ENCODE measurements around the gene MYRF. TPM values are rescaled to one million over a fixed set of nuclear protein-coding genes. Genes with fewer than 3 reads are reported as not detected.

MYRF gene
- total RNA-seq, 1 donor from 2014 or later, result 0.99 TPM

- H3K27ac Mint-ChIP-seq, result peak overlapping the region; percentile 99
- intact Hi-C loops (cut with micrococcal nuclease), result loop anchor here (2.0 to 5.0 kb wide), 3 partner anchors 42 to 362 kb away; partner anchors contain the start of genes FADS3, MYRF and SDHAF2
- peaks cover 69% of the 10 kb centered on the region for H3K4me1 Mint-ChIP-seq (ENCODE audit: low read depth)
- no peak for DNase-seq (ENCODE audit: low spot score)
- H3K4me3 Mint-ChIP-seq, result peak overlapping the region; percentile 96
- no peaks in the 10 kb centered on the region for H3K9me3 Mint-ChIP-seq
- no peaks in the 10 kb centered on the region for H3K27me3 Mint-ChIP-seq (ENCODE audit: insufficient read depth)
- H3K36me3 Mint-ChIP-seq (ENCODE audit: low read depth), result peaks cover 44% of the 10 kb centered on the region
These were observed 41.4 kb downstream of the MYRF start for GRCh38 chr11:61793829-61794204.

DNA sequence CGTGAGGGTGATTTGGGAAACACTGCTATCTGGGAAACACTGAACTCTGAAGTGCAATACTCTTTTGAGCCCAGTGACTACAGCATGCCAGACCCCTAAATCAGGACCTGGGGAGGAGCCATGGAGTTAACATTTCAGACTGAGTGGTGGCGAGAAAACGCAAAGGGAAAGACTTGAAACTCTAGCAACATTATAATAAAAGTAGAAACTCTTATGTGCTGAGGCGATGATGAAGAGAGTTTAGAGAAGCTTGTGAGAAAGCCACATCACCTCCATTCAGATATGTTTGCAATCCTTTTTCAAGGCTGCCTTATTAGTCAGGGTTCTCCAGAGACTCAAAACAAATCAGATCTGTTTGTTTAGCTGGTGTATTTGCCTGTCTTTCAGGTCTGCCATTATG, 42.1 kb downstream of the MYRF start:
- Mint-ChIP-seq H3K27me3 (ENCODE audit: insufficient read depth) (no peaks in the 10 kb centered on the region), H3K9me3 (no peaks in the 10 kb centered on the region), H3K4me3 (peak overlapping the region; percentile 69), H3K36me3 (ENCODE audit: low read depth) (peaks cover 44% of the 10 kb centered on the region), H3K27ac (no peak overlapping the region), H3K4me1 (ENCODE audit: low read depth) (peaks cover 66% of the 10 kb centered on the region)
- DNase-seq (ENCODE audit: low spot score), result no peak
- intact Hi-C loops (cut with micrococcal nuclease), result loop anchor here (5.0 kb wide), 2 partner anchors 42 to 362 kb away; partner anchors contain the start of genes MYRF and SDHAF2

GRCh38 chr11:61795459-61795858, 43.0 kb downstream of the MYRF start:
- Mint-ChIP-seq H3K27ac (no peak overlapping the region), H3K9me3 (no peaks in the 10 kb centered on the region), H3K4me1 (ENCODE audit: low read depth) (peaks cover 57% of the 10 kb centered on the region), H3K36me3 (ENCODE audit: low read depth) (peaks cover 39% of the 10 kb centered on the region), H3K4me3 (peak overlapping the region; percentile 69), H3K27me3 (ENCODE audit: insufficient read depth) (no peaks in the 10 kb centered on the region)
- intact Hi-C loops (cut with micrococcal nuclease), result loop anchor here (5.0 kb wide), 1 partner anchor 172 kb away; the partner anchor contains the start of gene FTH1
- no peak for DNase-seq (ENCODE audit: low spot score)

GRCh38 chr11:61795876-61796526, 43.6 kb downstream of the MYRF start:
- Mint-ChIP-seq H3K36me3 (ENCODE audit: low read depth) (peaks cover 41% of the 10 kb centered on the region), H3K27ac (peak overlapping the region; percentile 29), H3K27me3 (ENCODE audit: insufficient read depth) (no peaks in the 10 kb centered on the region), H3K9me3 (no peaks in the 10 kb centered on the region), H3K4me3 (no peak overlapping the region), H3K4me1 (ENCODE audit: low read depth) (peaks cover 57% of the 10 kb centered on the region)
- intact Hi-C loops (cut with micrococcal nuclease), result loop anchor here (5.0 kb wide), 1 partner anchor 171 kb away; the partner anchor contains the start of gene FTH1
- DNase-seq (ENCODE audit: low spot score), result no peak

DNA sequence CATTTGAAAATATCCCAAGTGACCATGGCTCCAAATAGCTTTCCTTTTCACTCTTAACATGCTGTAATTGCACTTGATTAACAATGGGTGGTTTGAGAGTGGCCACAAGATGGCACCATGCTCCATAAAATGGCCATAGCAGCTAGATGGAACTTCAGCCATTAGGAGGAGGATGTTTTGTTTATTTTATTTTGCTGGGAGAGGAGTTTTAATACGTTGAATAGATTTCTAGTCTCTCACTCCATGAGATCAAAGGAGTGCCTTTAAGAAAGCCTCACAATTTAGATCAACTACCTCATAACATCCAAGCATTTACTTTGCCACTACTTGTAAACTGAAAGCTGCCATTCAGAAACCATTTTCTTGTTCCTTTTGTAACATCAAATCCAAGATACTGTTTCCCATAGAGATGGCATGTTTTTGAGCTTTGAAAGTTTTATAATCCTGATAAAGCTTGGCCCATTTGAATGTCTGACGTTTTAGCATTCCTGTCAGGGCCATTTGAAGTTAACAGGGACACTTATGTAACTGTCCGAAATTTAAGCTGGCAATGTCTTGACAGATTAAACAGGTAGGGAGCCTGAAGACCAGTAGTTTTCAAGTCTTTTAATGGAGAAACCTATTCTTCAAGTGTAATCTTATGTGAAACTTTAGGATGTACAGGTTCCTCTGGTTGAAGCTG, 45.0 kb downstream of the MYRF start:
- peaks cover 39% of the 10 kb centered on the region for H3K36me3 Mint-ChIP-seq (ENCODE audit: low read depth)
- peaks cover 48% of the 10 kb centered on the region for H3K4me1 Mint-ChIP-seq (ENCODE audit: low read depth)
- intact Hi-C loops (cut with micrococcal nuclease), result loop anchor here (1.0 to 5.0 kb wide), 7 partner anchors 18 to 311 kb away; partner anchors contain the start of gene FTH1
- H3K27me3 Mint-ChIP-seq (ENCODE audit: insufficient read depth), result no peaks in the 10 kb centered on the region
- no peaks in the 10 kb centered on the region for H3K9me3 Mint-ChIP-seq
- H3K27ac Mint-ChIP-seq, result peak overlapping the region; percentile 62
- peak; percentile 60 for DNase-seq (ENCODE audit: low spot score)
- H3K4me3 Mint-ChIP-seq, result peak overlapping the region; percentile 20

- Mint-ChIP-seq H3K27me3 (ENCODE audit: insufficient read depth) (no peaks in the 10 kb centered on the region), H3K9me3 (no peaks in the 10 kb centered on the region), H3K4me3 (no peak overlapping the region), H3K36me3 (ENCODE audit: low read depth) (peaks cover 53% of the 10 kb centered on the region), H3K4me1 (ENCODE audit: low read depth) (peaks cover 36% of the 10 kb centered on the region), H3K27ac (no peak overlapping the region)
- intact Hi-C loops (cut with micrococcal nuclease), result loop anchor here (5.0 kb wide), 1 partner anchor 168 kb away; the partner anchor contains the start of gene FTH1
- DNase-seq (ENCODE audit: low spot score), result no peak
These were observed 47.3 kb downstream of the MYRF start for GRCh38 chr11:61799665-61800284.

GRCh38 chr11:61800331-61801281, 48.2 kb downstream of the MYRF start:
- DNase-seq (ENCODE audit: low spot score), result no peak
- Mint-ChIP-seq H3K27me3 (ENCODE audit: insufficient read depth) (no peaks in the 10 kb centered on the region), H3K27ac (peak overlapping the region; percentile 36), H3K4me3 (no peak overlapping the region), H3K9me3 (no peaks in the 10 kb centered on the region), H3K4me1 (ENCODE audit: low read depth) (peaks cover 29% of the 10 kb centered on the region), H3K36me3 (ENCODE audit: low read depth) (peaks cover 53% of the 10 kb centered on the region)
- intact Hi-C loops (cut with micrococcal nuclease), result no loop called here

DNA sequence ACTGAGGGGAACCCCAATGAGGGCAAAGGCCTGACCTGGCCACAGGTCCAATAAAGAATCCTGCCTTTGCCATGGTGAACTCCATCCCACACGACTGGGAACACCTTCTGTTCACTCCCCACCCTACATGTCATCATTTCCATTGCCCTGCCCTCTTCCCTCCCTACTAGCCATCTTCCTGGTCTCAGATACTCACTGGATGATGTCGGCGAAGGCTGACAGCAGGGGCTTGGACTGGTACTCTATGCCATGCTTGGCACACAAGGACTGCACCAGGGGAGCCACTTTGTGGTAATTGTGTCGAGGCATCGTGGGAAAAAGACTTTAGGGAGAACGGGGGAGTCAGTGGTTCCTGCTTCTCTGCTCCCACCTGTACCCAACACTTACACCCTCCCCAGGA, 50.2 kb downstream of the MYRF start:
- peaks cover 16% of the 10 kb centered on the region for H3K4me1 Mint-ChIP-seq (ENCODE audit: low read depth)
- H3K36me3 Mint-ChIP-seq (ENCODE audit: low read depth), result peaks cover 56% of the 10 kb centered on the region
- intact Hi-C loops (cut with micrococcal nuclease), result no loop called here
- no peak overlapping the region for H3K27ac Mint-ChIP-seq
- H3K9me3 Mint-ChIP-seq, result no peaks in the 10 kb centered on the region
- DNase-seq (ENCODE audit: low spot score), result no peak
- no peak overlapping the region for H3K4me3 Mint-ChIP-seq
- no peaks in the 10 kb centered on the region for H3K27me3 Mint-ChIP-seq (ENCODE audit: insufficient read depth)

GRCh38 chr11:61803889-61804647, 51.6 kb downstream of the MYRF start:
- Mint-ChIP-seq H3K27ac (no peak overlapping the region), H3K27me3 (ENCODE audit: insufficient read depth) (no peaks in the 10 kb centered on the region), H3K4me3 (no peak overlapping the region), H3K4me1 (ENCODE audit: low read depth) (peaks cover 5% of the 10 kb centered on the region), H3K9me3 (no peaks in the 10 kb centered on the region), H3K36me3 (ENCODE audit: low read depth) (peaks cover 59% of the 10 kb centered on the region)
- intact Hi-C loops (cut with micrococcal nuclease), result no loop called here
- no peak for DNase-seq (ENCODE audit: low spot score)

DNA sequence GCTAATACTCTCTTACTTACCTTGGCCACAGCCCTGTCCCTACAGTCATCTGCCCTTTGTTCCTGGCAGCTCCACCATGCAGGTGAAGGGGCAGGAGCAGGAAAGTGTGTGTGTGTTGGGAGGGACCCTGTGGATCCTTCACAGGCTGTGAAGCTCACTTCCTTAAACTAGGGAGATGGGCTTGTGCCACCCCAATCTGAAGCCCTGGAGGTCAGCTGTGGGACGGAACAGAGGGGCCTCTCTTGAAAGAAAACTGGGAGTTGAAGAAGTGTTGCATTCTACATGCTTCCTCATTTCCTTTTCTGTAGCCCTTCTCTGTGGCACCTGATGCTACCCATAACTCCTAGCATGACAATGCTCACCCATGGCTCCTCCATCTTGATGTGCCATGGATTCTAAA, 52.7 kb downstream of the MYRF start:
- Mint-ChIP-seq H3K27ac (peak overlapping the region; percentile 32), H3K27me3 (ENCODE audit: insufficient read depth) (no peaks in the 10 kb centered on the region), H3K36me3 (ENCODE audit: low read depth) (peaks cover 62% of the 10 kb centered on the region), H3K4me1 (ENCODE audit: low read depth) (peaks cover 5% of the 10 kb centered on the region), H3K9me3 (no peaks in the 10 kb centered on the region), H3K4me3 (no peak overlapping the region)
- DNase-seq (ENCODE audit: low spot score), result no peak
- intact Hi-C loops (cut with micrococcal nuclease), result no loop called here

DNA sequence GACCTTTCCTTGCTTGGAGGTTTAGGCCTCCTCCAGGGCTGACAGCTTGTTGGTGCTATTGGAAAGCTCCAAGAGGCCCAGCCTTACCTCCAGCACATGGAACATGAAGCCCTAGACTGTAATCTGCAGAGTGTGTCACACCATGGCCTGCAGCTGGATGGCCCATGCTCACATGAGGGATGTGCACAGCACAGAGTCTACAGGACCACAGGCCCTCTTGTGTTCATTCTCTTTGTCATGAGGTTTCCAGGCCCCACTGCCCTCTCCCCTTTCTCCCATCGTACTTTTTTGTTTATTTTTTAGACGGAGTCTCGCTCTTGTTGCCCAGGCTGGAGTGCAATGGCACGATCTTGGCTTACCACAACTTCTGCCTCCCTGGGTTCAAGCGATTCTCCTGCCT, 54.3 kb downstream of the MYRF start:
- H3K27me3 Mint-ChIP-seq (ENCODE audit: insufficient read depth), result no peaks in the 10 kb centered on the region
- DNase-seq (ENCODE audit: low spot score), result no peak
- intact Hi-C loops (cut with micrococcal nuclease), result no loop called here
- H3K4me1 Mint-ChIP-seq (ENCODE audit: low read depth), result peaks cover 5% of the 10 kb centered on the region
- H3K36me3 Mint-ChIP-seq (ENCODE audit: low read depth), result peaks cover 62% of the 10 kb centered on the region
- H3K4me3 Mint-ChIP-seq, result no peak overlapping the region
- H3K27ac Mint-ChIP-seq, result no peak overlapping the region
- no peaks in the 10 kb centered on the region for H3K9me3 Mint-ChIP-seq
